ENCODE results near the gene PEX5.

The PEX5 gene

GRCh38 chr12:7154042-7154441, 35.4 kb upstream of the PEX5 start:
- TF ChIP-seq CTCF (IDR thresholded peaks at IDR 0.05; ENCODE audit: low read depth, low read length, missing control alignments), result no peak
- DNase-seq (ENCODE audit: extremely low read depth, low read depth), result no peak
- no peak overlapping the region for H3K4me3 ChIP-seq (replicated peaks; ENCODE audit: low read depth, low read length)

- TF ChIP-seq CTCF (IDR thresholded peaks at IDR 0.05; ENCODE audit: low read depth, low read length, missing control alignments), result no peak
- H3K4me3 ChIP-seq (replicated peaks; ENCODE audit: low read depth, low read length), result no peak overlapping the region
- DNase-seq (ENCODE audit: extremely low read depth, low read depth), result no peak
These were observed 34.5 kb upstream of the PEX5 start for GRCh38 chr12:7154901-7155470.

- no peak for TF ChIP-seq CTCF (IDR thresholded peaks at IDR 0.05; ENCODE audit: low read depth, low read length, missing control alignments)
- H3K4me3 ChIP-seq (replicated peaks; ENCODE audit: low read depth, low read length), result no peak overlapping the region
- no peak for DNase-seq (ENCODE audit: extremely low read depth, low read depth)
These were observed 33.9 kb upstream of the PEX5 start for GRCh38 chr12:7155471-7156034.

- no peak for DNase-seq (ENCODE audit: extremely low read depth, low read depth)
- TF ChIP-seq CTCF (IDR thresholded peaks at IDR 0.05; ENCODE audit: low read depth, low read length, missing control alignments), result no peak
- H3K4me3 ChIP-seq (replicated peaks; ENCODE audit: low read depth, low read length), result no peak overlapping the region
These were observed 33.0 kb upstream of the PEX5 start for GRCh38 chr12:7156259-7157197.

- TF ChIP-seq CTCF (IDR thresholded peaks at IDR 0.05; ENCODE audit: low read depth, low read length, missing control alignments), result no peak
- DNase-seq (ENCODE audit: extremely low read depth, low read depth), result no peak
- H3K4me3 ChIP-seq (replicated peaks; ENCODE audit: low read depth, low read length), result no peak overlapping the region
These were observed 32.1 kb upstream of the PEX5 start for GRCh38 chr12:7157391-7157790.

- no peak for TF ChIP-seq CTCF (IDR thresholded peaks at IDR 0.05; ENCODE audit: low read depth, low read length, missing control alignments)
- DNase-seq (ENCODE audit: extremely low read depth, low read depth), result no peak
These were observed 30.5 kb upstream of the PEX5 start for GRCh38 chr12:7158781-7159609.

More at GRCh38 chr12:7158781-7159609, 30.5 kb upstream of the PEX5 start:
- H3K4me3 ChIP-seq (replicated peaks; ENCODE audit: low read depth, low read length), result no peak overlapping the region

Measured in HFF-Myc (cell line).